Trophoblast cell (in vitro differentiated cells and primary cell): ENCODE measurements around the gene PPP1R12A.
"Not testable (repeated sequence)": the region's sequence is repeated elsewhere in the genome, so short reads cannot be mapped to it uniquely, and the experiment has no call there.

Experiments
- DNase-seq, 2 donors: peaks; one replicate each; pipeline ENCODE4 v3.0.0-alpha.2; 2016
- H2AFZ ChIP-seq: 2 replicates; pipeline ENCODE4 v1.6.1; 2013; ENCODE audit warnings: low read length, moderate library complexity, mild to moderate bottlenecking; ENCODE audit not compliant: insufficient read depth, poor library complexity
- H2AK5ac ChIP-seq: 2 replicates; pipeline ENCODE4 v1.6.1; 2013; ENCODE audit warnings: mild to moderate bottlenecking, low read length
- H2BK120ac ChIP-seq: 2 replicates; pipeline ENCODE4 v1.6.1; 2013; ENCODE audit warnings: low read length, mild to moderate bottlenecking, moderate library complexity; ENCODE audit not compliant: insufficient read depth, poor library complexity
- H2BK12ac ChIP-seq: 2 replicates; pipeline ENCODE4 v1.6.1; 2013; ENCODE audit warnings: mild to moderate bottlenecking, low read length, moderate library complexity
- H2BK5ac ChIP-seq: 2 replicates; pipeline ENCODE4 v1.6.1; 2013; ENCODE audit warnings: low read length, low read depth, moderate library complexity, mild to moderate bottlenecking; ENCODE audit not compliant: poor library complexity
- H3K14ac ChIP-seq: 2 replicates; pipeline ENCODE4 v1.6.1; 2013; ENCODE audit warnings: mild to moderate bottlenecking, low read length
- H3K18ac ChIP-seq: 2 replicates; pipeline ENCODE4 v1.6.1; 2013; ENCODE audit warnings: mild to moderate bottlenecking, low read length
- H3K23ac ChIP-seq: 2 replicates; pipeline ENCODE4 v1.6.1; 2013; ENCODE audit warnings: low read length
- H3K27ac ChIP-seq: 2 replicates; pipeline ENCODE4 v1.5.1; 2013; ENCODE audit warnings: low read depth, mild to moderate bottlenecking, inconsistent platforms, low read length, moderate library complexity
- H3K27me3 ChIP-seq: 2 replicates; pipeline ENCODE4 v1.6.1; 2013; ENCODE audit warnings: inconsistent platforms, mild to moderate bottlenecking, low read length, moderate library complexity; ENCODE audit not compliant: insufficient read depth
- H3K36me3 ChIP-seq, 2 experiments: 1 replicate in 1 of 2; 2 replicates in 1 of 2; pipeline ENCODE4 v1.6.1; 2013; ENCODE audit warnings: low read length in 2 of 2, mild to moderate bottlenecking in 2 of 2, moderate library complexity in 1 of 2; ENCODE audit not compliant: insufficient read depth in 2 of 2, control insufficient read depth in 1 of 2
- H3K4ac ChIP-seq: 2 replicates; pipeline ENCODE4 v1.6.1; 2013; ENCODE audit warnings: low read depth, mild to moderate bottlenecking, low read length, moderate library complexity
- H3K4me1 ChIP-seq, 2 experiments: 1 replicate in 1 of 2; 2 replicates in 1 of 2; pipeline ENCODE4 v1.6.1; 2013; ENCODE audit warnings: low read length in 2 of 2, mild to moderate bottlenecking in 2 of 2, moderate library complexity in 1 of 2; ENCODE audit not compliant: insufficient read depth in 2 of 2, control insufficient read depth in 1 of 2
- H3K4me2 ChIP-seq: 2 replicates; pipeline ENCODE4 v1.6.1; 2013; ENCODE audit warnings: inconsistent platforms, mild to moderate bottlenecking, low read length, moderate library complexity
- H3K4me3 ChIP-seq: 2 replicates; pipeline ENCODE4 v1.5.1; 2013; ENCODE audit warnings: mild to moderate bottlenecking, low read depth, low read length, inconsistent platforms
- H3K79me1 ChIP-seq: one replicate; pipeline ENCODE4 v1.6.1; 2013; ENCODE audit warnings: low read length
- H3K79me2 ChIP-seq: 2 replicates; pipeline ENCODE4 v1.6.1; 2013; ENCODE audit warnings: low read length, mild to moderate bottlenecking; ENCODE audit not compliant: control insufficient read depth, insufficient read depth, poor library complexity
- H3K9ac ChIP-seq: 2 replicates; pipeline ENCODE4 v1.6.1; 2013; ENCODE audit warnings: mild to moderate bottlenecking, low read length
- H3K9me3 ChIP-seq: 2 replicates; pipeline ENCODE4 v1.6.1; 2013; ENCODE audit warnings: low read depth, mild to moderate bottlenecking, control low read depth, inconsistent platforms, low read length; ENCODE audit not compliant: insufficient read depth
- H4K12ac ChIP-seq: 2 replicates; pipeline ENCODE4 v1.6.1; 2013; ENCODE audit warnings: low read depth, mild to moderate bottlenecking, low read length, moderate library complexity
- H4K8ac ChIP-seq: 2 replicates; pipeline ENCODE4 v1.6.1; 2013; ENCODE audit warnings: low read depth, mild to moderate bottlenecking, low read length, moderate library complexity
- H4K91ac ChIP-seq: one replicate; pipeline ENCODE4 v1.6.1; 2013; ENCODE audit warnings: low read depth, mild to moderate bottlenecking, low read length, moderate library complexity
- WGBS: extraction: QIAGEN DNeasy Blood & Tissue Kit; methylation state at CpG from one replicate; pipeline ENCODE4 v1.1.7; 2013; ENCODE audit warnings: missing lambda C conversion rate; ENCODE audit not compliant: insufficient read length, insufficient coverage; ENCODE audit errors: extremely low coverage; 5-methylcytosine and 5-hydroxymethylcytosine counted together

The PPP1R12A gene

GRCh38 chr12:79944565-79944964, 9.7 kb upstream of the PPP1R12A start:
- H4K91ac ChIP-seq: no peak overlapping the region
- no peak overlapping the region for H3K14ac ChIP-seq
- no peaks in the 10 kb centered on the region for H3K27me3 ChIP-seq
- no peak overlapping the region for H2BK5ac ChIP-seq
- H3K27ac ChIP-seq: no peak overlapping the region
- no peaks in the 10 kb centered on the region for H3K36me3 ChIP-seq
- no peak overlapping the region for H4K12ac ChIP-seq
- no peaks in the 10 kb centered on the region for H3K4me1 ChIP-seq
- H3K79me2 ChIP-seq: no peaks in the 10 kb centered on the region
- H2AFZ ChIP-seq: no peak overlapping the region
- H4K8ac ChIP-seq: no peak overlapping the region
- H2AK5ac ChIP-seq: no peak overlapping the region
- H3K4me2 ChIP-seq: no peak overlapping the region
- no peak overlapping the region for H3K23ac ChIP-seq
- no peak overlapping the region for H3K18ac ChIP-seq
- DNase-seq: no peak
- no peak overlapping the region for H2BK120ac ChIP-seq
- H3K4ac ChIP-seq: no peak overlapping the region
- no CpG with 5 or more reads among the region's 3 CpGs for whole genome bisulfite sequencing
- no peak overlapping the region for H3K9ac ChIP-seq
- no peak overlapping the region for H2BK12ac ChIP-seq
- no peak overlapping the region for H3K4me3 ChIP-seq
- H3K79me1 ChIP-seq: no peaks in the 10 kb centered on the region
- no peaks in the 10 kb centered on the region for H3K9me3 ChIP-seq

GRCh38 chr12:79942846-79943245, 7.9 kb upstream of the PPP1R12A start:
- not testable (repeated sequence) for H3K9ac ChIP-seq, H2AK5ac ChIP-seq, H4K12ac ChIP-seq, H3K18ac ChIP-seq, H3K4me3 ChIP-seq, H2BK120ac ChIP-seq, H3K27ac ChIP-seq, H3K9me3 ChIP-seq, H3K79me2 ChIP-seq, H3K27me3 ChIP-seq, H2AFZ ChIP-seq, H4K8ac ChIP-seq, H3K23ac ChIP-seq, H3K4me1 ChIP-seq, H3K36me3 ChIP-seq, H4K91ac ChIP-seq, H2BK5ac ChIP-seq, H3K4me2 ChIP-seq, H3K4ac ChIP-seq, H2BK12ac ChIP-seq, DNase-seq, H3K79me1 ChIP-seq, H3K14ac ChIP-seq
- WGBS: no CpG with 5 or more reads among the region's 2 CpGs

GRCh38 chr12:79939728-79940310, 4.9 kb upstream of the PPP1R12A start:
- H3K4me3 ChIP-seq: no peak overlapping the region

GRCh38 chr12:79938843-79939242, 3.9 kb upstream of the PPP1R12A start:
- Histone ChIP-seq H3K79me2 (peaks cover 7% of the 10 kb centered on the region), H3K9me3 (no peaks in the 10 kb centered on the region), H4K12ac (no peak overlapping the region), H3K27me3 (no peaks in the 10 kb centered on the region), H2BK120ac (no peak overlapping the region), H2BK5ac (no peak overlapping the region), H3K14ac (no peak overlapping the region), H2BK12ac (no peak overlapping the region), H3K9ac (no peak overlapping the region), H3K79me1 (peaks cover 12% of the 10 kb centered on the region), H3K27ac (no peak overlapping the region), H3K18ac (no peak overlapping the region), H2AK5ac (no peak overlapping the region), H3K4me1 (no peaks in the 10 kb centered on the region), H4K91ac (no peak overlapping the region), H3K23ac (no peak overlapping the region), H3K4ac (no peak overlapping the region), H3K4me2 (no peak overlapping the region), H3K4me3 (no peak overlapping the region), H3K36me3 (no peaks in the 10 kb centered on the region), H2AFZ (no peak overlapping the region), H4K8ac (no peak overlapping the region)
- WGBS: no CpG with 5 or more reads among the region's 1 CpG
- no peak for DNase-seq

More at GRCh38 chr12:79939728-79940310, 4.9 kb upstream of the PPP1R12A start:
- Histone ChIP-seq H2BK5ac (no peak overlapping the region), H3K18ac (no peak overlapping the region), H3K9me3 (no peaks in the 10 kb centered on the region), H2AFZ (no peak overlapping the region), H3K4me2 (no peak overlapping the region), H3K79me1 (peaks cover 5% of the 10 kb centered on the region), H3K79me2 (no peaks in the 10 kb centered on the region), H2BK12ac (no peak overlapping the region), H3K4me1 (no peaks in the 10 kb centered on the region), H3K9ac (no peak overlapping the region), H4K12ac (no peak overlapping the region), H3K27ac (no peak overlapping the region), H2AK5ac (no peak overlapping the region), H3K14ac (no peak overlapping the region), H4K91ac (no peak overlapping the region), H3K4ac (no peak overlapping the region), H3K27me3 (no peaks in the 10 kb centered on the region), H2BK120ac (no peak overlapping the region), H3K23ac (no peak overlapping the region), H3K36me3 (no peaks in the 10 kb centered on the region), H4K8ac (no peak overlapping the region)
- no CpG with 5 or more reads among the region's 1 CpG for WGBS
- no peak for DNase-seq
